Naive B cell (primary cell): ENCODE results near the gene HS3ST5. TPM values are rescaled to one million over a fixed set of nuclear protein-coding genes. Genes with fewer than 3 reads are reported as not detected.
"Not testable (repeated sequence)": the region's sequence is repeated elsewhere in the genome, so short reads cannot be mapped to it uniquely, and the experiment has no call there.

Experiments used
- ATAC-seq, 2 donors: fragments of 150-1000 bp; cut with Tn5 transposase; 2 replicates each; pipeline ENCODE4 v1.10.0; 2021; ENCODE audit warnings: low read depth in 2 of 2, mild to moderate bottlenecking in 2 of 2, moderate library complexity in 2 of 2
- DNase-seq: peaks from one replicate; pipeline ENCODE4 v3.0.0; 2022
- H3K27ac Mint-ChIP-seq, 6 donors: one replicate each; pipeline ENCODE4 v1.8.0; 2020 to 2022; ENCODE audit warnings: mild to moderate bottlenecking in 6 of 6, mixed read lengths in 6 of 6, moderate library complexity in 5 of 6, inconsistent platforms in 2 of 6
- H3K27me3 Mint-ChIP-seq, 3 donors: one replicate each; pipeline ENCODE4 v1.8.0; 2021 to 2022; ENCODE audit warnings: mixed read lengths in 3 of 3, mild to moderate bottlenecking in 1 of 3
- H3K36me3 Mint-ChIP-seq, 2 donors: one replicate each; pipeline ENCODE4 v1.8.0; 2020 to 2022; ENCODE audit warnings: mixed read lengths in 2 of 2, inconsistent platforms in 1 of 2, mild to moderate bottlenecking in 1 of 2
- H3K4me1 Mint-ChIP-seq, 3 donors: one replicate each; pipeline ENCODE4 v1.8.0; 2020 to 2022; ENCODE audit warnings: mixed read lengths in 3 of 3, inconsistent platforms in 1 of 3, mild to moderate bottlenecking in 1 of 3, moderate library complexity in 1 of 3
- H3K4me3 Mint-ChIP-seq, 8 donors: one replicate each; pipeline ENCODE4 v1.8.0; 2020 to 2022; ENCODE audit warnings: mild to moderate bottlenecking in 8 of 8, mixed read lengths in 8 of 8, moderate library complexity in 8 of 8, inconsistent platforms in 2 of 8
- H3K9me3 Mint-ChIP-seq, 7 donors: one replicate each; pipeline ENCODE4 v1.8.0; 2020 to 2022; ENCODE audit warnings: mixed read lengths in 7 of 7, mild to moderate bottlenecking in 5 of 7, inconsistent platforms in 2 of 7, moderate library complexity in 1 of 7
- polyA plus RNA-seq, 6 donors: library from polyadenylated mRNA; unstranded; fragments of 300-500 nt; fragmentation: Illumina TruSeq; gene quantifications; one replicate each; pipeline ENCODE4 v1.2.3, GENCODE V29; 2021; ENCODE audit warnings: low read depth in 6 of 6

The HS3ST5 gene
- polyA plus RNA-seq, 6 donors from 2014 or later: not detected

DNA sequence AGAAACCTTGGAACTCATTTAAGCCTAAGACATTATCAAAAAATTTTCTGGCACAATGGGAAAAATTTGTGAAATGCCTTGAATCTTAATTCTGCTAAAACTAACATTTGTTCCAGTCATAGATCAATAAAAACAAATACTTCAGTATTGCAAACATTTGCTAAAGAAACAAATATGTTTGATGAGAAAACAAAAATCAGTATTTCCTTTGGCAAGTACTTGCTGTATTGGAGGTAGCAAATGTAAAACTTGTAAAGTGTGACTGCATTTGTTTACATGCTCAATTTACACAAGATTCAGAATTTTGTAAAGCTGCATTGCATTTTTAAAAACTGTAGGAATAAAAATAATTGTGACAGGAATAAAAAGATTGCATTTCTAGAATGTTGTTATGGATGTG, 183.1 kb downstream of the HS3ST5 start:
- Mint-ChIP-seq H3K4me1 (no peaks in the 10 kb centered on the region), H3K27ac (no peak overlapping the region), H3K27me3 (peaks cover 0 to 4% (median 3%) of the 10 kb centered on the region in 3 donors), H3K36me3 (no peaks in the 10 kb centered on the region), H3K9me3 (peaks cover 0 to 5% (median 0%) of the 10 kb centered on the region in 7 donors), H3K4me3 (no peak overlapping the region)
- ATAC-seq (no peak), DNase-seq (no peak)

DNA sequence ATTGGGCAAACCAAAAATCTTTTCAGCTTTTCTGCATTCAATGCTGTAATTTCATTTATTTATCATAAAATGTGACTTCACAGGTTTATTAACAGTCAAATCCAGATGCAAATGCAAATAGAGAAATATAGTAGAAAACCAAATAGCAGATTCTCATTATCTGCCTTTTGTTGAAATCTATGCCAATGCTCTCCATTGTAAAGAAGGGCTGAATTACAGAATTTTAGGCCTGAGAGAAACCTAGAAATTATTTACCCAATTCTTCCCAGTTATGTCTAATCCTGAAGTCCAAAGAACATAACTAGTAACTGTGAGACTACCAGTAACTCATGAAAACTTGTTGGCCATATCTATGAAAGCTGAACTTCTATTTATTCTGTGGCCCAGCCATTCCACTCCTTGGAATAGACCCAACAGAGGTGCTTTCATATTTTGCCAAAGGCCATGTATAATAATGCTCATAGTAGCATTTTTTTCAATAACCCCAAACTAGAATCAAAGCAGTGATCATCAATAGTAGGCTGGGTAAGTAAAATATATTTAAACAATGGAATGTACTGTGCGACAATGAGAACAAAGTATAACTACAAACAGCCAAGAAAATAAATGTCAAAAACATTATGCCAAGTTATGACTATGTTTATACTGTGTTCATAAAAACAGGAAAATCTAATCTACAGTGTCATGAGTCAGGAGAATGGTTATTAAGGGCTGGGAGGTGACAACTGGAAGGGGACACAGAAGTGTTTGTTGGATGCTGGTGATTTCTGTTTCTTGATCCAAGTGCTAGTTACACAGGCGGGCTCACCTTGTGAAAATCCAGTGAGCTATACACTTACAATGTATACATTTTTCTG, 183.8 kb downstream of the HS3ST5 start:
- ATAC-seq: no peak

DNA sequence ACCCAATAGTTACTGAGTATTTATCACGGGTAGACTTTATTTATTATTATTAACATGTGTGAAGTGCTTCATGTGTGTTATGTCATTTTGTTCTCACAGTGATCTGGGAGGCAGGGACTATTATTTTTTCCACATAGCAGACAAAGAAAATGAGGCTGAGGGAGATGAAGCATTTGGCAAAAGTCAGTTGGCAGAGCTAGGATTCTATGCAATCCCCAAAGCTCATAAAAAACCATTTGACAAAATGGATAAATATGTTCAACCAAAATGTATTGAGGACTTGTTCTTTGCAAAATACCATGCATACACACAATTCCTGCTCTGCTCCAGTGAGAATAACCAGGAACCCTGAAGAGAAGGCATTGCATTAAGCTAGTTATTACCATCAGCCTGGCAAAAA, 184.4 kb downstream of the HS3ST5 start:
- Mint-ChIP-seq H3K4me3 (no peak overlapping the region), H3K9me3 (peaks cover 0 to 5% (median 0%) of the 10 kb centered on the region in 7 donors), H3K27me3 (peaks cover 0 to 4% (median 3%) of the 10 kb centered on the region in 3 donors), H3K36me3 (no peaks in the 10 kb centered on the region), H3K27ac (no peak overlapping the region), H3K4me1 (no peaks in the 10 kb centered on the region)
- ATAC-seq (no peak), DNase-seq (no peak)

More for the DNA sequence above, 183.8 kb downstream of the HS3ST5 start:
- H3K9me3 Mint-ChIP-seq: peaks cover 0 to 5% (median 0%) of the 10 kb centered on the region in 7 donors
- no peaks in the 10 kb centered on the region for H3K4me1 Mint-ChIP-seq
- no peaks in the 10 kb centered on the region for H3K36me3 Mint-ChIP-seq
- H3K27ac Mint-ChIP-seq: no peak overlapping the region
- H3K27me3 Mint-ChIP-seq: peaks cover 0 to 4% (median 3%) of the 10 kb centered on the region in 3 donors
- no peak overlapping the region for H3K4me3 Mint-ChIP-seq
- no peak for DNase-seq

DNA sequence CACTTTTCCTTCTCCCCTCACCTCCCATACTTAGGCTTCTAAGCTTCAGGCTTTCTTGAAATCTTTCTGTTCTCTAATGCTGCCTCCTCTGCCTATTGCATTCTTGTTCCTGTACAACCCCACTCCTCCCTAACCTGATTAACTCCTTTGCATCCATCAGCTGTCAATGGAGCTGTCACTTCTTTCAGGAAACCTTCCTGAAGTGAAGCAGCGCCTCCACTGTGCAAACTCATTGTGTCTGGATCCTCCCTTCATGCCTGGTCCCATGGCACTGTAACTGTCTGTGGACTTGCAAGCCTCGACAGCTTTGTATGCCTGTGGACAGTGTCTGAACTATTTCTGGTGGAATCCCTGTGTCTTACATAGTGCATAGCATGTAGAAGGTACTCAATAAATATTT, 185.0 kb downstream of the HS3ST5 start:
- Mint-ChIP-seq H3K4me1 (no peaks in the 10 kb centered on the region), H3K36me3 (no peaks in the 10 kb centered on the region), H3K4me3 (no peak overlapping the region), H3K27me3 (peaks cover 0 to 4% (median 3%) of the 10 kb centered on the region in 3 donors), H3K9me3 (peaks cover 0 to 5% (median 0%) of the 10 kb centered on the region in 7 donors), H3K27ac (peak overlapping the region in 1 of 6 donors; percentile 27)
- DNase-seq (no peak), ATAC-seq (no peak)

DNA sequence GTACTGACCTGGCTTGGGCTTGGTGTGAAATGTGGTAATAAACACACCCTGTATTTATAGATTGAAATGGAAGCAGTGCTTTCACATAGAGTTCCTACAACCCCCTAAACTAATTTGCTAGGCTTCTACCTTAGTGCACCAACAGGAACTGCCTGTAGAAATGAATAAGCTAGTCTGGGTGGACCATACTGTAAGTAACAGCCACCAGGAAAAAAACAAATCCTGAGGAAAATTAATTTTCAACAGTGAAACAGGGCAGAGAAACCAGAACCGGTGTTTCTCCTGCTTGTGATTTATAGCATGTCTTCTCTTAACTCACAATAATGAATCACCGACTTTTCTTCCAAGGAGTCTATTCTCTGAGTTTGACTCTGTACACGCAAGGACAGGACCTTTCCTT, 187.1 kb downstream of the HS3ST5 start:
- Mint-ChIP-seq H3K27me3 (peaks cover 0 to 4% (median 0%) of the 10 kb centered on the region in 3 donors), H3K4me3 (no peak overlapping the region), H3K4me1 (no peaks in the 10 kb centered on the region), H3K9me3 (peaks cover 0 to 5% (median 0%) of the 10 kb centered on the region in 7 donors), H3K27ac (no peak overlapping the region), H3K36me3 (no peaks in the 10 kb centered on the region)
- ATAC-seq (no peak), DNase-seq (no peak)

DNA sequence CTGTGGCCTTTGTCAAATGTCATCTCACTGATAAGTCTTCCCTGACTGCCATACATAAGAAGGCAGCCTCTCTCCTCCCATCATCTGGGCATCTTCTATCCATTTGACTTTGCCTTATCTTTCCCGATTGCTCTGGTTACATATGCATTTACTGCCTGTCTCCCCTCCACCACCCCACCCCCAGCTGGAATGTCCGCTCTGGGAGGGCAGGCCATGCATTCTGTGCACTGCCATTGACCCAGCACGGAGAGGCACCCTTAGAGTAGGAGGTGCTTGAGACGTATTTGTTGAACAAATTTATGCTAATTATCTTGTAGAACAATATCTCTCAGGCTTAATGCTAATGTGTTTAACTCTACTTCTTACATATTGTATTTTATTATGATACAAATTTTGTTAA, 188.0 kb downstream of the HS3ST5 start:
- H3K27ac Mint-ChIP-seq: no peak overlapping the region
- H3K4me1 Mint-ChIP-seq: no peaks in the 10 kb centered on the region
- H3K9me3 Mint-ChIP-seq: peaks cover 0 to 5% (median 0%) of the 10 kb centered on the region in 7 donors
- no peak overlapping the region for H3K4me3 Mint-ChIP-seq
- ATAC-seq: no peak
- DNase-seq: no peak
- no peaks in the 10 kb centered on the region for H3K36me3 Mint-ChIP-seq
- H3K27me3 Mint-ChIP-seq: peaks cover 0 to 4% (median 0%) of the 10 kb centered on the region in 3 donors

DNA sequence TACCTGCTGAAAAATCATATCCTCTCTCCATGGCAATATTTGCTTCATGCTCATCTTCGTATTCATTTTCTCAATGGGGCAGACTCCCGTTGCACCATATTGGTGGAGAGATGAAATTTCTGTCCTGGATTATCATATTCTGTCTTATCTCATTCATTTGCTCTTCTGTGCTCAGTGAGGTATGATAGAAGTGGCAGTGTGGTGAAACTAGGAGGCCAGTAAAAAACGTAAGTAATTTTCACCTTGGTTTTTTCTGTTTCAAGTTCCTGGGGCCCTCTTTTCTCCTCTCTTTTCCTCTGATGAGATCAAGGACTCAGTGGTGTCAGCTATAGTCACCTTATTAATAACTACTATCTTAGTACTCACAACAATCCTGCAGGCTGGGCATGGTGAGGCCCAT, 189.4 kb downstream of the HS3ST5 start:
- DNase-seq (no peak), ATAC-seq (no peak)
- Mint-ChIP-seq H3K4me1 (no peaks in the 10 kb centered on the region), H3K27ac (no peak overlapping the region), H3K27me3 (peaks cover 0 to 4% (median 0%) of the 10 kb centered on the region in 3 donors), H3K36me3 (no peaks in the 10 kb centered on the region), H3K9me3 (peaks cover 0 to 5% (median 2%) of the 10 kb centered on the region in 7 donors), H3K4me3 (no peak overlapping the region)

DNA sequence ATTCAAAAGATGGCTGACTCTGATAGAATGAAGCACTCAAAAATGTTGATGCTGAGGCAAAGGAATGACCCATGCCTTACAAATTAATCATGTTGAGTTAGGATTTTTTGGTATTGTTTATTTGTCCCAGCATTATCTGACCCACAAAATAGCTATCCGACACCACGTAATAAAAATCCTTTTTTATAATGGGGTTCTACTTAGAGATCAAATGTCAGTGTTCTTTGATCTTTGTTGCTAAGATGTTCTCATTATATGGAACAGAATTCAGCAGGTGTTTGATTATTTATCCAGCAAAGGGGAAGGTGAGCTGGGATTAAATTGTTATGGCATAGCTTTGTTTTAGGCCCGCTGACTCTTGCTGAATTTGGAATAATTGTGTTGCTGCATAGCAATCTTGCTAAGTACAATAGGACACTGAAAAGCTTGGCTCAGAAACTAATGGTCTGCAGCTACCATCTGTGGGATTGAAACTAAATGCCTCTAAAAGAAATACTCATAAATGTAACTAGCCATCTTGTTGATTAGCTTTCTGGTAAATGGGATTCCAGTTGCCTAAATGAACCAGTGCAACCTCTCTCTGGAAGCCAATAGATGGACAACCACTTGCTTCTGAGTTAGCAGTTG, 191.6 kb downstream of the HS3ST5 start:
- H3K36me3 Mint-ChIP-seq: no peaks in the 10 kb centered on the region
- no peaks in the 10 kb centered on the region for H3K4me1 Mint-ChIP-seq
- H3K27me3 Mint-ChIP-seq: no peaks in the 10 kb centered on the region
- ATAC-seq (no peak), DNase-seq (no peak)
- peaks cover 0 to 12% (median 8%) of the 10 kb centered on the region in 7 donors for H3K9me3 Mint-ChIP-seq
- no peak overlapping the region for H3K27ac Mint-ChIP-seq
- H3K4me3 Mint-ChIP-seq: no peak overlapping the region

DNA sequence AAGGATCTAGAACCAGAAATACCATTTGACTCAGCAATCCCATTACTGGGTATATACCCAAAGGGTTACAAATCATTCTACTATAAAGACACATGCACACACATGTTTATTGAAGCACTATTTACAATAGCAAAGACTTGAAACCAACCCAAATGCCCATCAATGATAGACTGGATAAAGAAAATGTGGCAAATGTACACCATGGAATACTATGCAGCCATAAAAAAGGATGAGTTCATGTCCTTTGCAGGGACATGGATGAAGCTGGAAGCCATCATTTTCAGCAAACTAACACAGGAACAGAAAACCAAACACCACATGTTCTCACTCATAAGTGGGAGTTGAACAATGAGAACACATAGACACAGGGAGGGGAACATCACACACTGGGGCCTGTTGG, 193.6 kb downstream of the HS3ST5 start:
- peaks cover 5 to 14% (median 11%) of the 10 kb centered on the region in 7 donors for H3K9me3 Mint-ChIP-seq
- H3K4me3 Mint-ChIP-seq, H3K27me3 Mint-ChIP-seq, DNase-seq, H3K27ac Mint-ChIP-seq, ATAC-seq, H3K4me1 Mint-ChIP-seq, H3K36me3 Mint-ChIP-seq: not testable (repeated sequence)

DNA sequence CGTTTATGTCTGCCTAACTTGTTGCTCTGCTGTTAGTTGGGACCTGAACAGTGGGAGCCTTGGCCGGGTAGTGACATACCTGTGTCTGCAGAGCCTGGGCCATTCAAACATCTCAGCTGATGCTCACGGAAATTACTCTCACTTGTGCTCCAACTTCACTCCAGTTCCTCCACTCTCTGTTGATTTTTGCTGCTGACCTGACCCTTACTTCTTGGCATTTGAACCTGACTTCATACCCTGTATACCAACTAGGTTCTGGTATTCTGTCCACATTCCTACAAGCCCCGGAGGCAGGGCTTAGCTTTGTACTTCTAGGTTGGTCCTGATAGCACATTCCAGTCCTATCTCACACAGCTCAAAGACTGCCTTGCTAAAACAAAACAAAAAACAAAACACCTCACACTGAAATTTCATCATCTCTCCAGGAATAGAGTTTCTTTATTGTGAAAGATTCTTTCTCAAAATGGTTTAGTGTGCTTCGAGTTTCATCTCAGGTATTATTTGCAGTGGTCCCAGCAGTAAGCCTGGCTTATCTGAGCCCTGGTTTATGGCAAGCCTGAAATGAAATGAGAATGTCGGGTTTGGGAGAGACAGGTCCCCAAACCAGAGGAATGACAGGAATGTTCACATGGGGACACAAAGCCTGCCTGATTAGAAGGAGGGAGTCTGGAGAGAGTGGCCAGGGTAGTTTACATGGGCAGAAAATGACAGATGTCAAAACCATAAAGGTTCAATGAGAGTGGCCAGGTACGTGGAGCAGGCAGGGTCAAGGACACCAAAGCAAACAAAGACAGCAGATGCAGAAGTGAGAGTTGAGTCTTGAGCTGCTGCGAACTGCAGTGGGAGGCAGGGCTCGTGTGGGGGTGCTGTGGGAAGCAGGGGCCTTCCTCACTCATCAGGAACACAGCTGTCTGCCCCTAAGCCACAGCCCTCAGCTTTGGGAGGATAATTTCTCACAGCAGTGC, 197.7 kb downstream of the HS3ST5 start:
- DNase-seq: no peak
- no peak overlapping the region for H3K27ac Mint-ChIP-seq
- peaks cover 0 to 11% (median 0%) of the 10 kb centered on the region in 3 donors for H3K27me3 Mint-ChIP-seq
- no peak for ATAC-seq
- no peak overlapping the region for H3K4me3 Mint-ChIP-seq
- peaks cover 5 to 14% (median 11%) of the 10 kb centered on the region in 7 donors for H3K9me3 Mint-ChIP-seq
- H3K36me3 Mint-ChIP-seq: no peaks in the 10 kb centered on the region
- no peaks in the 10 kb centered on the region for H3K4me1 Mint-ChIP-seq

DNA sequence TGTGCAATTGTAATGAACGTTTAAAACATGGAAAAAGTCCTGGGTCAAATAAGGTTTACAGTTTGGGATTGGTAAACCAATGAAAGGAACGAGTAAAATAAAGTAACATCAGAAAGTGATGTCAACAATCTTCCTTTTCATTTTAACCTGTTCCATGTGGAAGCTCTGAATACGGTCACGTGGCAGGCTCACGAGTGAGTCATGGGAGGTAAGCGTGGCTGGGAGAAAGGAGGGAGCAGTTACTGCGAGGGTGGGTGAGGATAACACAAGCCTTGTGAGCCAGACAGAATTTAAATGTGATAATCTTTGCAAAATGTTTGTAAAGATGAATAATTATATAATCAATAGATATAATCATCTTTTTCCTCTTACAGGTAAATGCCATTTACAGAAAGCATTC, 200.6 kb downstream of the HS3ST5 start:
- ATAC-seq (no peak), DNase-seq (no peak)
- Mint-ChIP-seq H3K4me1 (no peaks in the 10 kb centered on the region), H3K27me3 (peaks cover 0 to 11% (median 0%) of the 10 kb centered on the region in 3 donors), H3K9me3 (peaks cover 5 to 16% (median 9%) of the 10 kb centered on the region in 7 donors), H3K36me3 (no peaks in the 10 kb centered on the region), H3K27ac (no peak overlapping the region), H3K4me3 (no peak overlapping the region)

DNA sequence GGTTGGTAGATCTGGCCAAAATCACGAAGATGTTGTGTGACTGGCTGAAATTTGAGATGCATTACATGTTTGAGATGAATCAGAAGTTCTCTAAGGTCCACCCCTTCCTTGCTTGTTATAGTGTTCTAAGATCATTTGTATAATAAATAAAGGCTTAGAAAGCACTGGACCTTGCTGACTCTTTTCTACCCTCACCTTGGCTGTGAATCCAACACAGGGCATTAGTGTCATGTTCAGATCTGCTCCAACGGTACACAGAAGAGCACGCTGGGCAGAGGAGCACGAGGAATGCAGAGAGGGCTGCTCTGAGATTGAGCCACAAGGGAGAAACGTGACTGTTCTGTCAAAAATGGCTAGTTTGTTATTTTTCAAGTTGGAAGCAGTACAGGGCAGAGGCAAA, 202.4 kb downstream of the HS3ST5 start:
- H3K36me3 Mint-ChIP-seq: no peaks in the 10 kb centered on the region
- peaks cover 0 to 9% (median 0%) of the 10 kb centered on the region in 3 donors for H3K27me3 Mint-ChIP-seq
- ATAC-seq: no peak
- DNase-seq: no peak
- no peaks in the 10 kb centered on the region for H3K4me1 Mint-ChIP-seq
- no peak overlapping the region for H3K27ac Mint-ChIP-seq
- peaks cover 0 to 8% (median 2%) of the 10 kb centered on the region in 7 donors for H3K9me3 Mint-ChIP-seq
- no peak overlapping the region for H3K4me3 Mint-ChIP-seq
